HG02938 (cell line): ENCODE results near the gene PLCXD3.

Experiments
- ATAC-seq: cut with Tn5 transposase; IDR thresholded peaks from one replicate; pipeline ENCODE4 v1.9.1; 2021; ENCODE audit warnings: mild to moderate bottlenecking, moderate library complexity; ENCODE audit not compliant: unreplicated experiment

The PLCXD3 gene, protein sequence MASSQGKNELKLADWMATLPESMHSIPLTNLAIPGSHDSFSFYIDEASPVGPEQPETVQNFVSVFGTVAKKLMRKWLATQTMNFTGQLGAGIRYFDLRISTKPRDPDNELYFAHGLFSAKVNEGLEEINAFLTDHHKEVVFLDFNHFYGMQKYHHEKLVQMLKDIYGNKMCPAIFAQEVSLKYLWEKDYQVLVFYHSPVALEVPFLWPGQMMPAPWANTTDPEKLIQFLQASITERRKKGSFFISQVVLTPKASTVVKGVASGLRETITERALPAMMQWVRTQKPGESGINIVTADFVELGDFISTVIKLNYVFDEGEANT

DNA sequence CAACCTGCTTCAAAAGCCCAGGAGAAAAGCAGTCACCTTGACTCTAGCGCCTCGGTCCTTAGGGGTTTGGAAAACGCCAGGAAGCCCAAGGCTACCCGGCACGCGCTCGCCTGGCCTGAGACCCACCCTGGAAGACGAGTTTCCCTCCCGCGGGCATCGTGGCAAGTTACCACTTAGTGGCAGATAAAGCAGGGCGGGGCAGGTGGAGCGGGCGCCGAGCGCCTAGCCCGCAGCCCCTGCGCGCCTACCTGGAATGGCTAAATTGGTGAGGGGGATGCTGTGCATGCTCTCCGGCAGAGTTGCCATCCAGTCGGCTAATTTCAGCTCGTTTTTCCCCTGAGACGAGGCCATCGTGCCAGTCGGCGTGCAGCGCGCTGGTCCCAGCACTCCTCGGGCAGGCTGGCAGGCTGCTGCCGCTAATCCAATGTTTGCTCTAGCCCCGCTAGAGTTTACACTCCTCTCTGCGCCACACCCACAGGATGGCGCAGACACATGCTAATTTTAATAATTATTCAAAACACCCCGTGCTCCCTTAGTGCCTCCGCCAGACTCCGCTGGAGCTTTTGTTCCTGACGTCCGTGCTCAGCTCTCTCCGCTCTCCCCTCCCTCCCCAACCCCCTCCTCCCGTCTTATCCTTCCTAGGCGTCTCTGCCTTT is at the start of gene PLCXD3:
Gene PLCXD3, minus strand, starts transcription at position 426 of the 656 bp plus-strand sequence. Its CDS starts 75 bp downstream, at position 351.
- ATAC-seq: no peak

DNA sequence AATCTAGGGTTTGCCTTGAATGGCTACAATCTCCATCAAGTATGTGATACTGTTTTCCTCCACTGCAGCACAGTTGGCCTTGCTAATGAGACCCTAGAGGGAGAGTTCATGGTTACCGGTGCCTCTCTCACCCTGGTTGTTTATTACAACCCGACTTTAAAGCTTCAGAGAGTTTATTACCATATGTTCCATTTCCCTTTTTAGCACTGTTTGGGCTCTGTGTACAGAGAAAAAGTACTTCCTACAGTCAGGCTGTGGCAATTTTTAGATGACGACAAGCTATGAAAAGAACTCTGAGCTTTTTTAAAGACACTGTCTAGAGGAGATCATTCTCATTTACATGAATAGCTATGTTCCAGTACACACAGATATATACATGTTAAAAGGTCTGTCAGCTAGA is 48.8 kb upstream of the PLCXD3 start:
- no peak for ATAC-seq

DNA sequence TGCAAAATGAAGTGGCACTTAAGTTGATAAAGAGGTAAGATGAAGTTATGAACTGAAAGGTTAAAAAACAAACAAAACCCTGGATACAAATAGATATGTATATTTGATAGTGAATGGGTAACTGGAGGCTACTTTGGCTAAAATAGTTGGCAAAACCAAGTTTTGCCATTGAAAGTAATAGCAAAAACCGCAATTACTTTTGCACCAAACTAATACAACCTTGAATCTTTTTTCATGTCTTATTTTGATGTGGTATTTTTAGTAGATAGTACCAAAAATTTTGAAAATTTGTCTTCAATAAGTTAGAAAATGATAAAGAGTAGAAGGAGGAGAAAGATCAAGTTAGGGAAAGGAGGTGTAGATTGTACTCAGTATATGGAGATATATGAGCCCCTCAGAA is 47.9 kb upstream of the PLCXD3 start:
- no peak for ATAC-seq

DNA sequence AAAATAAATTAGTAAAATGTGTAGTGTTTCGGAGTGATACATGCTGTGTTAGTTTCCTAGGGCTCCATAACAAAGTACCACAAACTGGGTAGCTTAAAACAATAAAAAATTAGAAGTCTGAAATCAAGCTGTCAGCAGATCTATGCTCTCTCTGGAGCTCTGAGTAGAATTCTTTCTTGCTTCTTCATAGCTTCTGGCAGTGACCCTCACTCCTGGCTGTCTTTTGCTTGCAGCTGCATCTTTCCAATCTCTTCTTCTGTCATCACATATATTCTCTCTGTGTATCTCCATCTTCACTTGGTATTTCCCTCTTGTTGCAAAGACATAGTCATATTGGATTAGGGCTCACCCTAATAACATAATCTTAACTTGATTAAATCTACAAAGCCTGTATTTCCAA is 37.6 kb upstream of the PLCXD3 start:
- ATAC-seq: no peak

DNA sequence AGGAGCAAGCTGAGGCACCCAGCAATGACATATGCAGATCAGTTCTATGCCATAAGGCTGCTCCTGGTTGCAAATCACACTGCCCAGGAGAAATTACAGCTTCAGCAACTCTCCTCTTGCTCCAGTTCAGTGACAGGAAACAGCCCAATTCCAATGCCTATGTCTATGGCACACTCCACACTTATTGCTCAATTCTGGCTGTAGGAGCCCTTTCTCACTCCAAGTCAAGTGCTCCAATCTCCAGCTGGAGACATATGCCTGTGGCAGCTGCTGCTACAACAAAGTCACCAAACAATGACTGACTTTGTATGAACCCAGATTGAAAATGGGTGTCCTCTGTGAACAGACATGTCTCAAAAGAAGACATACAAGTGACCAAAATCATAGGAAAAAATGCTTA is 31.8 kb upstream of the PLCXD3 start:
- ATAC-seq: no peak

DNA sequence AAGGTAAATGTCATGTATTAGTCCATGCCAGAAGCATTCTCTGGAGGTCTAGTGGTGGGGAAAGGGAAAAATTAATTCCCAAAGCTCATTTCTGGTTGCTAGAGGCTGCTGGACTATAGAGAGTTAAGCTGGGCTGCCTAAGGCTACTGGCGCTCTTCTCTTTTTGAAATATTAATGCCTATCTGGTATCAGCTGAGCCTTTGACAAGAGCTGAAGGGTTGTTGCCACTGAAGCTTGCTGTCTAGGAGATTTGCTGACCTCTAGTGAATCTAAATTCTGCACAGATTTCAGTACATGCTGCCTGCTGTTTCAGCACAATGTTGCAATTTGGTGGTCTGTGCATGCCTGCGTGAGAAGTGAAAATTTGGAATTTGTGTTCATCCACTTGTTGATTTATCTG is 29.1 kb upstream of the PLCXD3 start:
- no peak for ATAC-seq

DNA sequence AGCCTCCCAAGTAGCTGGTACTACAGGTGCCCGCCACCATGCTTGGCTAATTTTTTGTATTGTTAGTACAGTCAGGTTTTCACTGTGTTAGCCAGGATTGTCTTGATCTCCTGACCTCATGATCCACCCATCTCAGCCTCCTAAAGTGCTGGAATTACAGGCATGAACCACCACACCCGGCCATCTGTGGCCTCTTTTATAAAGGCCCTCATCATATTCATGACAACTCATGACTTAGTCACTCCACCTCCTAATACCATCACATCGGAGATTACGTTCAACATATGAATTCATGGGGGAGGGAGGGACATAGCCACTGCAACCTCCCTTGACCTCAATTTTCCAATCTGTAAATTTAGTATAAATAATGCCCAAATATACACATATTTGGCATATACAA is 27.2 kb upstream of the PLCXD3 start:
- ATAC-seq: no peak

DNA sequence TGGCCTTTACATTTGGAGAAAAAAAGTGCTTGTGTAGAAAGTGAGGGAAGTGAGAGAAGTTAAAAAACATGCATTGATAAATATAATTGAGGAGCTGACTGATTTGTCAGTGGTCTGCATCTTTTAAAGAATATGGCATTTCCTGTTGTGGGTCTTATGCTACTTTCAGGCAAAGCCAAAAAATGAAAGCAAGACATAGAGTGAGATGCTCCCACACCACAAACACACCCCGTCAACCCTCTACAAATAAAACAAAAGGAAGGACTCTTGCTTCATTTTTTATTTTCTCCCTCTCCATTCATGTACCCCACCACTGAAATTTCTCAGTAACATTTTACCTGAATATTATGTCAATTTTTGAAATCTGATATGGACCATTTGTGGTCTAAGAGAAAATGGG is 22.1 kb upstream of the PLCXD3 start:
- ATAC-seq: no peak

DNA sequence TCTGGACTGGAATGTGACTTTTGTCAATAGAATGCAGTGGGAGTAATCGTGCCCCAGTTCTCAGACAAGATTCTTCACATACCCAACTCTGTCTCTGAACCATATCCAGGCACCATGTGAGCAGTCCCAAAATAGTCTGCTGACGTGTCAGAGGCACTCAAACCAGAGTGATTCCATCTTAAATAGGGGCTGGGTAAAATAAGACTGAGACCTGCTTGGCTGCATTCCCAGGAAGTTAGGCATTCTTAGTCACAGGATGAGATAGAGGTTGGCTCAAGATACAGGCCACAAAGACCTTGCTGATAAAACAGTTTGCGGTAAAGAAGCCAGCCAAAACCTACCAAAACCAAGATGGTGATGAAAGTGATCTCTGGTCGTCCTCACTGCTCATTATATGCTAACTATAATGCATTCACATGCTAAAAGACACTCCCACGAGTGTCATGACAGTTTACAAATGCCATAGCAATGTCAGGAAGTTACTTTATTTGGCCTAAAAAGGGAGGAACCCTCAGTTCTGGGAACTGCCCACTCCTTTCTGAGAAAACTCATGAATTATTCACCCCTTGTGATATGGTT is 16.9 kb upstream of the PLCXD3 start:
- no peak for ATAC-seq

DNA sequence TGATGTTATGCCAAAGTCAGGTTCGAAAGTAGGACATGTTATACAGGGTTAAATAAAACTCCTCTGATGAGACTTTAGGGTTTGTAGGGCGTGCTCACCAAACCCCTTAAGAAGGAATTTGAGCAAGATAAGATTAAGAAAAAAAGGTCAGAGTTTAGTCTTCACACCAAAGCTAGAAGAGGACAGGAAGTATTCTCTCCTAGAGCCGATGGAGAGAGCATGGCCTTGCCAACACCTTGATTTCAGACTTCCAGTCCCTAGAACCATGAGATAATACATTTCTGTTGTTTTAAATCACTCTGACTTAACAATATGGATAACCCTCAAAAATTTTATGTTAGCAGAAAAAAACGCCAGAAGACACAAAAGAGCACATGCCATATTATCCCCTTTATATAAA is 16.3 kb upstream of the PLCXD3 start:
- no peak for ATAC-seq

DNA sequence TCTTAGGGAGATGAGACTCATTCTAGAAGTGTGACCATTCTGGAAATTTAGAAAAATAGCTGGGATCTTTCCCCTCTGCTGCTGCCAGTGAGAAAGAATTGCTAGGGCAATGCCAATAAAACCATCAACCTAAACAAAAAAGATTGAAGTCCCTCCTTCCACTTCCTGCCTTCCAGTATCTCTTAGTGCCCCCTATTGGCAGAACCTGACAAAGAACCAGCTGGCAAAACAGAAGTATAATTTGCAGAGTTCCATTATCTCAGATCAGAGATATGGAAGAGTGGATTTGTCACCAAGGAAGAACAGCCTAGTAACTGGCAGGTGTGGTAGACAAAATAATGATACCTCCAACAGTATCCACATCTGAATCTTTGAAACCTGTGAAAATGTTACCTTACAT is 13.8 kb upstream of the PLCXD3 start:
- no peak for ATAC-seq

DNA sequence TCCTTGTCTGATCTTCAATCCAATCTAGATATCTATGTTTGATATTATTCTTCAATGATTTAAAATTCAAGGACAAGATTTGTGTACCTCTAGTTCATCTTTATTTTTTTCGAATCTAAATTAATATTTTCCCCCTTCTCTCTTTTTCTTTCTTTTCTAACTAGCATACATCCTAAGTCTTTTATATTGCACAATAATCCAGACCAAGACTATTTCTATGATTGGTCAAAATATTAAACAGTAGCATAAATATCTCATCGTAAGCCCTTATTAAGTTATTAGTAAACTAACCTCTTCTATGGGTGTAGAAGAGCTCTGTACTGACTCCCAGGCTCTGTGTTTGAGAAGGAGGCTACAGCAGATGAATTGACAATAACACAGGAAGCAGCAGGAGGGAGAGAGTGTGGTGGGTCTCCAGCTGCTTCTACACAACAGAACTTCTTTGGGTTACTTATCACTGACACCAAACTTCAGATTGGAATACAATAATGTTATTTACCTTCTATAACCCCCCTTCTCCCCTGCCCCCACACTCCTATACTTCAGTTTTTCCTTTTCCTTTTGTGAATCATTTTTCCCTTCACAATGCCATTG is 11.9 kb upstream of the PLCXD3 start:
- ATAC-seq: no peak

DNA sequence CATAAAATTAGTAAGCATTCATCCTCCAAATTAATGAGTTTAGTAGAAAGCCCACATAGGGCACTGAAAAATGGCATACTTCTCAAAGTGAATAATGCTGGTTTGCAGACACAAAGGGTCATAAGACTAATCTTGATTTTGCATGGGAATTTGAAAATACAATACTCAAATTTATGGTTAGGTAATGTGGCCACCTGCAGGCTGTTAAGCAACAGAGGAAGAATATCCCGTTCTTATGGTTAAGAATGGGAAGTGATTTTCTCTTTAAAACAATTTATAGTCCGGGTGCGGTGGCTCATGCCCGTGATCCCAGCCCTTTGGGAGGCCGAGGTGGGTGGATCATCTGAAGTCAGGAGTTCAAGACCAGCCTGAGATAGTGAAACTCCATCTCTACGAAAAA is 9.4 kb upstream of the PLCXD3 start:
- no peak for ATAC-seq

DNA sequence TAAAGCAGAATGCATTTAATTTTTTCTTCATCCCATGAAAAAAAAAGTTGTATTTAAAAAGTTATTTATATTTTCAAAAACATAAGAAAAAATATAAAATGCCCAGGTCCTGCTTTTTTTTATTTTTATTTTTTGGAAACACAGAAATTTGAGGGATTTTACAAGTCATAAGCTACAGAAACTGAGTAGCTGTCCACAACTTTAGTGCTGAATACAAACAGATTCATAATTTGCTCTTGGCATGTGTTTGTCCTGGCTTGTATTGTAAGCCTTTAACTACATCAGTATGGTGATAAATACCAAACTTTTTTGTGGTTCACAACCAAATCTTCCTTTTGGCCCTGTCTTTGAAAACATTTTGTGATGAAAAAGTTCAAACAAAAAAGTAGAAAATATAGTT is 7.5 kb upstream of the PLCXD3 start:
- ATAC-seq: no peak

DNA sequence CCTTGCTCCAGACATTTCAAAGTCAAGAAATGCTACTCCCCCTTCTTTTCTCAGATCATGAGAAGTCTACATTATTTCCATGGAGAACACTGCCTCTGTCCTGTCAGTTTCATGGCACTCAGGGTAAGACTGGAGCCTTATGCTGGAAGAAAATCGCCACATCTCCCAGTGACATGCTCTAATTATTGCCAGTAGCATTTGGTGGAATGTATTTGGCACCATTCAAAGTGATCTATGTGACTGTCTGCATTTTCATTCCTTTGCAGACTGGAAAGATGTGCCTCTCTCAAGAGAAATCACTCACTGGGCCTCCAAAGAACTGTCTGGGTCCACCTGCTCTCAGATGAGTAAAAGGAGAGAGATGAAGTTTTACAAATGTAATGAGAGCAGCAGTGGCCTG is 840 bp upstream of the PLCXD3 start:
- no peak for ATAC-seq

DNA sequence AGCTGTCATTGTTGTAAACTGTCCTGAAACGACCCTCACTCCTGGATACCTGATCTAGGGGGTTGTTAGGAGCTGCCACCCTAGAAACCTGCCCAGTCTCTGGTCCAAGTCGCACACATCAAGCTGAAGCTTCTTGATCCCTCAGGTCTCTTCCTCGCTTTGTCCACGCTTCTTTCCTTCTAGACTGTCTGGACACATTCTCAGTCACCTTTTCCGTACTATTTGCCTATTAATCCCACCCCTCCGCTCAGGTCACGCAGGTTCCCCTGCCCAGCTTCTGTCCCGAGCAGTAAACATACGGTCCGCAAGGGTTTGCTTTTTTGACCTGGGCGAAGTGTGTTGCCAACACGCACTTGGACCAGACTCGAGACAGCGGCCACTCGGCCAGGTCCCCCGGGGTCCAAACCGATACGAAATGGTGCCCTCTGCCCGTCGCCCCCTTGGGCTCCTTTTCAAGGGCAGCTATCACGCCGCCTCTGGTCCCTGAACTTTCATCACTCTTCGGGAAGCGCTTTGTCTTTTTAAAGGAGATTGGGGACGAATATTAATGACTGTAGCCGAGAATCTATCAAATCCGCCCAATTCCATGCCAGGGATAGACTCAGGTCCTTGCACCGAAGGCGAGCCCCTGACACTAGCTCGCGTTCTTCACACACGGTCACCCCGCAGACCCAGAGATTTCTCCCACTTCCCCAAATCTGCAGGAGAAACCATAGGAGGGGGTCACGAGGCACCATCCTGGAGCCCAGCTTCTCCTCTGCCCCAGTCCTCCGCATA is 814 bp downstream of the PLCXD3 start:
- ATAC-seq: no peak

DNA sequence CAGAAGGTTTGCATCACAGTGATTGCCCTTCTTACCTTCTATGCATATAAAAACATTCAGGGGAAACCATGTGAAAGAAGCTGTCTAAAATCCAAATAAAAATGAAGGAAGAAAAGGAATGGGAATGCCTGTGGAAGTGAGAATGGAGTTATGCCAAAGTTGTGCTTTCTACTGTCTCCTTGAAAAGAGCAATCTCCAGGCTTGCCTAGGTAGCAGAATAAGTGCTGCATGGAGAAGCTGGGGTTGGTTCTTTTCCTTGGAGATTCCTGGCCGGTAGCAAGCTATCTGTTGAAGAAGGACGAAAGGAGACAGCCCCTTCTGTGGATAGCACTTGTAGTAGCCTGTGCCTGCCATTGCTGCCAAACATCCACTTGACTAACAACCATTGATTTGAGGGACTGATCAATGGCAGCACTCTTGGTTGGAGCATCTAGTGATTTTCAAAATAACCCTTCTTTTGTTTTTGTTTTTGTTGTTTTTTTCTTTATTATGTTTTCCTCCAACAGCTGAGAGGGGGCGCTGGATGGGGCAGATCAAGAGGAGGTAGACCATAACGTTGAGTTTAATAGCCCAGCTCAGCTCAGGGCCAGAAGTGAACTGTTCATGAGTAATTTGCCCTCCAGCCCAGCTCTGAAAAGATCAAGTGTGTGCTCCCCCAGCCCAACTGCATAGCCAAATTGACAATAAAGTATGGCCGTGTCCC is 1.6 kb downstream of the PLCXD3 start:
- ATAC-seq: no peak

DNA sequence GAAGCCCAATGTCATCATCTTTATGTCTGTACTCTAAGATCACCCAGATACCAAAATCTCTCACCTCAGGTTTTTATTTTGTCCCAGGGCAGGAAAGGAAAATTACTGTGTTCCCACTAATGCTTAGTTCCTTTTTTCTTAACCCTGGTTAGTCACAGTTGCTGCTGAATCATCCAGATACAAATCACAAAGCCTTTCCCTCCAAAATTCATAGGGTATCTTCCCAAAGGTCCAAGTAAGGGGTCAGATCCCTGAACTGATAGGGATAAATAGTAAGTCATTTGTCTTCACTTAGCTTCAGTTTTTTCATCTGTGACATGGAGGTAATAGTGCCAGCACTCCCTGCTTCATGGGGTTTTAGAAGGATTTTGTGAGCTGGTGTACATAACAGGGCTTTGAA is 2.2 kb downstream of the PLCXD3 start:
- ATAC-seq: no peak

DNA sequence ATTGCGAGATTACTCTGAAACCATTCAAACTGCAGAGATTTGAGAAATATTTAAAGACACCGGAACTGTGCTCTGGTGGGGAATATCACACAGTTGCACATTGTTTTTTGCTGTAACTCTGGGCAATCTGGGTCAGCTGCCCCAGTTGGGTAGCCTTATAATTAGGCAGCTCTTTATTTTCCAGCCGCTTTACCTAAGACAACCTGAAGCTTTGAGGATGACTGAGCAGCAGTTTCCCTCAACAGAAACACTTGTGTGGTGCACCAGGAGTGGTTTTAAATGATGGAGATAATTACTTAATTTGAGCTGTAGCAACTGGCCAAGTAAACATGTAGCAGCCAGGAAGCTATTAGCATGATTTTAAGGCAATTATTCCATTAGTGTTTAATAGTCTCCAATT is 2.9 kb downstream of the PLCXD3 start:
- no peak for ATAC-seq

DNA sequence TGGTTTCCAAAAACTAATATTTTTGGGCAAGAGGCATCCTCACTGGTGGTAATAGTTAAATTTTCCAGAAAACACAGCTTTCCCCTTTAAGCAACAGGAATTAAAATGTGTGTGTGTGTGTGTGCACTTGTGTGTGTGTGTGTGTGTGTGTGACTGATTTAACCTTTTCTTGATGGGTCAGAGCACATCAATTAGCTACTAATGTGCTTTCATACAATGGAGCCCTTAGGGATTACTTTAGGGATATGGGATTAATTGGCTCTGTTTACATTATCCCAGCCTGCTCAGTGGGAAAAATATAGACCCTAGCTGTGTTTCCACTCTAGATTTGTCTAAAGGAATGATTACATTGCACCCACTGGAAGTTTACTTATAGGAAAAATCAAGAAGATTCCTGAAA is 6.5 kb downstream of the PLCXD3 start:
- ATAC-seq: no peak

DNA sequence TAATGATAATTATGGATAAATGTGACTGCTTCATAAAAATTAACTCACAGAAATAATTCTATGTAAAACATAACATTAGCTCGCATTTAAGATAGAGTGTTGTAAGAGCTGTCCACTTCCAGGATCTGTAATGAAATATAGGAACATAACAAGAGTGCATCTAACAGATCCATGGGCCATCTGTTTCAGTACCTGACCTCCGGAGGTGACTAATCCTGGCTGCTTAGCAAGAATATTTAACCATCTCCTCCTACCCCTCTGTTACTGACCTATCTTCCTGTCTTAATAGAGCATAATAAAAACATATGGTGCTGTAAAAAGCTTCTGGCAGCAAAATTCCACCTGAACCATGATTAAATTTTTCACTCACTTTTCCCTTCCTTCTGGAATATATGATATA is 7.1 kb downstream of the PLCXD3 start:
- no peak for ATAC-seq
